Measurements from ENCODE around the gene APC2. TPM values are rescaled to one million over a fixed set of nuclear protein-coding genes. Genes with fewer than 3 reads are reported as not detected.

APC2 gene
- total and polyA plus RNA-seq, 4 donors = 46.3 to 190 (median 125) TPM

DNA sequence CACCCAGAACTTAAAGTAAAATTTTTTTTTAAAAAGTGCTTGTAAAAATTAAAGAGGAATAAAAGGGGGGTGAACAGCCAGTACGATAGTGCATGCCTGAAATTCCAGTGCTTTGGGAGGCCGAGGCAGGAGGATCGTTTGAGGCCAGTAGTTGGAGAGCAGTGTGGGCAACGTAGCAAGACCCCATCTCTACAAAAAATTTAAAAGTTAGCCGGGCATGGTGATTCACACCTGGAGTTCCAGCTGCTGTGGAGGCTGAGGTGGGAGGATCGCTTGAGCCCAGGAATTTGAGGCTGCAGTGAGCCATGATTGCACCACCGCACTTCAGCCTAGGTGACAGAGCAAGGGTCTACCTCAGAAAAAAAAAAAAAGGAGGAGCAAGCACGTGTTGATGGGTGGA lies 55.1 kb downstream of the APC2 start:
- WGBS (ENCODE audit: insufficient coverage) = 87% methylated on average over 8 of the region's 8 CpGs
- Histone ChIP-seq H3K27ac (ENCODE audit: low read depth, low read length) (no peak overlapping the region), H3K4me1 (ENCODE audit: control insufficient read depth, insufficient read depth, low read length) (peaks cover 37% of the 10 kb centered on the region), H3K4me3 (ENCODE audit: low read depth, low read length) (no peak overlapping the region), H3K27me3 (ENCODE audit: control insufficient read depth, insufficient read depth, low read length) (peaks cover 24% of the 10 kb centered on the region), H3K9me3 (ENCODE audit: control insufficient read depth, insufficient read depth, low read length) (no peaks in the 10 kb centered on the region), H3K36me3 (ENCODE audit: control insufficient read depth, insufficient read depth, low read length) (no peaks in the 10 kb centered on the region)
- no peak for DNase-seq (ENCODE audit: low read depth in 4 of 6, low spot score in 6 of 6)

DNA sequence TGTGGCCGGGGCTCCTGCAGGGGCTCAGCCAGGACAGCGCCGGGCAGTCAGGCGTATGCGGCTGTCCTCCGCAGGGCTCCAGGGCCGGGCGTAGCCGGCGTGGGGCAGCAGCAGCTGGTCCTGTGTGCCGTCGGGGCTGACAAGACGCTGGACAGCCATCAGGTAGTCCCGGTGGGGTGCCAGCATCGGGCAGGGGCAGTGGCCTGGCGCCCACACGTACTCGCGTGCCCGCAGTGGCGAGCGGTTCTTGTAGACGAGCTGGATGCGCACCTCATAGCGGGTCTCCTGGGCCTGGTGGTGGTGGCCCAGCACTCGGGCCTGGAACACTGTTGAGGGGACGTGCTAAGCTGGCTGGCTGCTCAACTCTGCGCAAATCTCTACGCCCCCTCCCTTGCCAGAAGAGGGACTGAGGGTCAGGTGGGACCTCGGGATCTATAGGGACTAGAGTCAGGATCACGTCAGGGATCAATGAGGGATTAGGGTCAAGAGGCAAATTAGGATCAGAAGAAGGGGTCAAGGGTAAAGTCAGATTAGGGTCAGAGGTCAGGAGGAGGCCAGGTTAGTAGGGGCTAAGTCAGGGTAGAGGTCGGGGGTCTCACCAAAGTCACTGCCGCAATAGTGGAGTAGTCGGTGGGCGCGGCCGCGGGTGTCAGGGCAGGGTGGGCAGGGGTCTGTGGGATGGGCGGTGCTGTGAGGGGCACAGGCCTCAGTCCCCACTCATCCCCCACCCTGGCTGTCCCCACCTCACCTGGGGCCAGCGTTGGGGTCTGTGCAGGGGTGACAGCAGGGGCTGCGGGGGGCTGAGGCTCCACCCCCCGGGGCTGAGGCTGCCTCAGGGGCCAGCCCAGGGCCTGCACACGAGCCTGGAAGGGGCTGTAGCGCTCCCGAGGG lies 56.3 kb downstream of the APC2 start:
- Histone ChIP-seq H3K9me3 (ENCODE audit: control insufficient read depth, insufficient read depth, low read length) (no peaks in the 10 kb centered on the region), H3K36me3 (ENCODE audit: control insufficient read depth, insufficient read depth, low read length) (no peaks in the 10 kb centered on the region), H3K4me3 (ENCODE audit: low read depth, low read length) (no peak overlapping the region), H3K27ac (ENCODE audit: low read depth, low read length) (no peak overlapping the region), H3K27me3 (ENCODE audit: control insufficient read depth, insufficient read depth, low read length) (peaks cover 34% of the 10 kb centered on the region), H3K4me1 (ENCODE audit: control insufficient read depth, insufficient read depth, low read length) (peaks cover 40% of the 10 kb centered on the region)
- DNase-seq (ENCODE audit: low read depth in 4 of 6, low spot score in 6 of 6) = no peak
- 84% methylated on average over 44 of the region's 45 CpGs for WGBS (ENCODE audit: insufficient coverage)

DNA sequence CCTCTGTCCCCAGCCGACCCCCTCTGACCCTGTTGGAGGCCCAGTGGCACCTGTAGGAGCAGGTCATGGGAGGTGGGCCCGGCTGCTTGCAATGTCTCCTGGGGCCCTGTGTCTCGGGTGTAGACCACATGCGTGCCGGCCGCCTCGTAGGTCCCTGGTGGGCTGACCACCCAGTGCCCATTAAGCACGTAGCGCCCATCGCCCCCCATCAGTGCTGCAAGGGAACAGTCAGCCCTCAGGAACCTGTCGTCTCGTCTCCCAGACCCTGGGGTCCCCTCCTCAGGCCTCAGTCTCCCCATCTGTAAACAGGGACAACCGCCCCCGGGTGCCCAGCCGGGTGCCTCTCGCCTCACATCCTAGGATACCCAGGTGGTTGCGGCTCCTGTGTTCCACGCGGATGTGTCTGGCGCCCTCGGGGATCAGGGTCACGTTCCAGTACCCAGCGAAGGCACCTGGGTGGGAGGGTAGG lies 57.3 kb downstream of the APC2 start:
- Histone ChIP-seq H3K4me1 (ENCODE audit: control insufficient read depth, insufficient read depth, low read length) (peaks cover 40% of the 10 kb centered on the region), H3K27me3 (ENCODE audit: control insufficient read depth, insufficient read depth, low read length) (peaks cover 44% of the 10 kb centered on the region), H3K27ac (ENCODE audit: low read depth, low read length) (peak overlapping the region; percentile 96), H3K9me3 (ENCODE audit: control insufficient read depth, insufficient read depth, low read length) (no peaks in the 10 kb centered on the region), H3K4me3 (ENCODE audit: low read depth, low read length) (no peak overlapping the region), H3K36me3 (ENCODE audit: control insufficient read depth, insufficient read depth, low read length) (peaks cover 2% of the 10 kb centered on the region)
- DNase-seq (ENCODE audit: low read depth in 4 of 6, low spot score in 6 of 6) = no peak
- 66% methylated on average over 19 of the region's 23 CpGs for WGBS (ENCODE audit: insufficient coverage)

DNA sequence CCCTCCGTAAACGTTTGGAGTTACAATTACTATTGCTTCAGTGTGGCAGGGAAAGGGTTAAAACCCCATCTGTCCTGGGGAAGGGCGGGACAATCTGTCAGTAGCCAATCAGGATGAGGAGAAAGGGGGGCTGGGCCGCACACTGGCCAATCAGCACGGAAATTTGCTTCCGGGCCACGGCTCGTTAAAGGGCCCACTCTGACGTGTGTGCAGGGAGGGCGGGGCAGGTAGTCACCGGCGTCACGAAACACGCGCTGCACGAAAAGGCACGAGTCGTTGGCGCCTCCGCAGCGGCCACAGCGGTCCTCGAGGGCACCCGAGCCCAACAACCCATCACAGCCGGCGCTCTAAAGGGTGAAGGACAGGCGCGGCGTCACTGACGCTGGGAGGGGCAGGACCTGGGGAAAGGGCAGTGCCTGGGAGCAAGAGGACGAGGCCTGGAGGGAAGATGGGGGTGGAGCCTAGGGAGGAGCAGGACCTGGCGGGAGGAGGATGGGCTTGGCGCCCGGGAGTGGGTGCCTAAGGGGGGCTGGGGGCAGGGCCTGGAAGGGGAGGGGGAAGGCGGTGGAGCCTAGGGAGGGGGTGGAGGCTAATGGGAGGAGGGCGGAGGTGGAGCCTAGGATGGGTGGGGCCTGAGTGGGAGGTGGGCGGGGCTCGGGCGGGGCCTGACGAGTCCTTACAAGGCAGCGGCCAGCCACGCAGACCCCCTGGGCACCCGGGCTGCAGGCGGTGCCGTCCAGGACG lies 58.0 kb downstream of the APC2 start:
- Histone ChIP-seq H3K27ac (ENCODE audit: low read depth, low read length) (peak overlapping the region; percentile 96), H3K27me3 (ENCODE audit: control insufficient read depth, insufficient read depth, low read length) (peaks cover 44% of the 10 kb centered on the region), H3K9me3 (ENCODE audit: control insufficient read depth, insufficient read depth, low read length) (no peaks in the 10 kb centered on the region), H3K4me1 (ENCODE audit: control insufficient read depth, insufficient read depth, low read length) (peaks cover 40% of the 10 kb centered on the region), H3K4me3 (ENCODE audit: low read depth, low read length) (peak overlapping the region; percentile 65), H3K36me3 (ENCODE audit: control insufficient read depth, insufficient read depth, low read length) (peaks cover 2% of the 10 kb centered on the region)
- DNase-seq (ENCODE audit: low read depth in 4 of 6, low spot score in 6 of 6) = peak; percentile 92 to 99 (median 94)
- WGBS (ENCODE audit: insufficient coverage) = 0% methylated on average over 39 of the region's 46 CpGs

DNA sequence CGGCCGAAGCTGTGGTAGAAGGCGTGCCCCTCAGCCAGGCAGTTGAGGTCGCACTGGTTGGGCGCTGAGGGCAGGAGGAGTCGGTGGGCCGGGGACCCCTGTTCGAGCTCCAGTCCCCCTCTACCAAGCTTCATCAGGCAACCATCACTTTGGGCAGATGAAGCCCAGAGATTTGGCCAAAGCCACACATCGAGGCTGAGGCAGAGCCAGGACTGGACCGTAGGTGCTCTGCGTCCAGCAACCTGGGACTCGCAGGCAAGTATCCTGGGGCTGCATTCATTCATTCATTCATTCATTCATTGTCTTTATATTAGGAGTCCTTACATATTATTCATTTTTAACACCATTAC lies 58.6 kb downstream of the APC2 start:
- 34% methylated on average over 10 of the region's 12 CpGs for WGBS (ENCODE audit: insufficient coverage)
- Histone ChIP-seq H3K9me3 (ENCODE audit: control insufficient read depth, insufficient read depth, low read length) (no peaks in the 10 kb centered on the region), H3K36me3 (ENCODE audit: control insufficient read depth, insufficient read depth, low read length) (peaks cover 2% of the 10 kb centered on the region), H3K4me3 (ENCODE audit: low read depth, low read length) (peak overlapping the region; percentile 19), H3K27me3 (ENCODE audit: control insufficient read depth, insufficient read depth, low read length) (peaks cover 42% of the 10 kb centered on the region), H3K4me1 (ENCODE audit: control insufficient read depth, insufficient read depth, low read length) (peaks cover 35% of the 10 kb centered on the region), H3K27ac (ENCODE audit: low read depth, low read length) (peak overlapping the region; percentile 42)
- DNase-seq (ENCODE audit: low read depth in 4 of 6, low spot score in 6 of 6) = no peak

DNA sequence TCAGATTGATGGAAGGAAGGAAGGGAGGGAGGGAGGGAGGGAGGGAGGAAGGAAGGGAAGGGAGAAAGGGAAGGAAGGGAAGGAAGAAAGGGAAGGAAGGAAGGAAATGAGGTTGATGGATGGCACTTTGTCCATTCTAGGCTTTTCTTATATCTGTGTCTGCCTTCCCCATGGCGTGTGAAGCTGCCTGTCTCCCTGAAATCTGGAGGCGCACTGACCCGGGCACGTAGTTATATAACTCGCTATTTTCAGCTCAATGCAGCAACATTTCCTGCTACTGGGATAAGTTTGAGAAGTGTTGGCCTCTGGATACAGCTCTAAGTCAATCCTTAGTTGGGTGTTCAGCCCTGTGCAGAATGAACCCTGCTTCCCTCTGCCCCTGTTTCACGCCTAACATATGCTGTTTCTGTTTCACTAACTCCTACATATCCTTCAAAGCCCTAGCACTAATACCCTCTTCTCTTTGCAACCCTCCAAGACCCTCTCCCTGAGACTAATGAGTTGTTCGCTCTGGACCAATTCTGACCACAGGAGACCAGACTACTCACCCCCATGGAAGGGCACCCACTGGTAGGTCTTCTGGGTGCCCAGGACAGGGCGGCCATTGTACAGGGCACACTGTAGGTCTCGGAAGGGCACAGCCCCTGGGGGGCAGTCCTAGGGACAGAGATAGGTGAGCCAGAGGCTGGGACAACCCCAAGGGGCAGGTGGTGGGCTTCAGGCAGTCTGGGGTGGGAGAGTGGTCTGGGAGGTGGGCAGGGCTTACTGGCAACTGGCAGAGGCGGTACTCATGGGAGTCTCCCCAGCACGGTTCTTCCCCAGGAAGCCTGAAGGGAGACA lies 59.9 kb downstream of the APC2 start:
- no peak overlapping the region for H3K27ac ChIP-seq (ENCODE audit: low read depth, low read length)
- H3K4me1 ChIP-seq (ENCODE audit: control insufficient read depth, insufficient read depth, low read length) = peaks cover 29% of the 10 kb centered on the region
- peaks cover 2% of the 10 kb centered on the region for H3K36me3 ChIP-seq (ENCODE audit: control insufficient read depth, insufficient read depth, low read length)
- 82% methylated on average over 6 of the region's 11 CpGs for WGBS (ENCODE audit: insufficient coverage)
- DNase-seq (ENCODE audit: low read depth in 4 of 6, low spot score in 6 of 6) = no peak
- H3K4me3 ChIP-seq (ENCODE audit: low read depth, low read length) = no peak overlapping the region
- H3K27me3 ChIP-seq (ENCODE audit: control insufficient read depth, insufficient read depth, low read length) = peaks cover 44% of the 10 kb centered on the region
- H3K9me3 ChIP-seq (ENCODE audit: control insufficient read depth, insufficient read depth, low read length) = no peaks in the 10 kb centered on the region

DNA sequence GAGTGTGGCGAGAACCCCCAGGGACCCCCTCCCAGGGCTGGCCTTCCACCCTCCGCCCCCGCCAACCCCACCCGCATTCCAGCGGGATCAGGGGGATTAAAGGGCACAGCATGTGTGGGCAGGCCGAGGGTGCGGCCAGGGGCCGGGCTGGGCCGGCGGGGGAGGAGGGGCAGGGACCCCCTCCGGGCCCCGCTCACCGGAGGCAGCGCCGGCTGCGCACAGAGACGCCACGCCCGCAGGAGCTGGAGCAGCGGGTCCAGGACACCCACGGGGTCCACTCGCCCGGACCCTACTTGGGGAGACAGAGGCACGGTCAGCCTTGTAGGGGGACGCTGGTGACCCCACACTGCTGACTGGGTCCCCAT lies 60.5 kb downstream of the APC2 start:
- Histone ChIP-seq H3K4me3 (ENCODE audit: low read depth, low read length) (no peak overlapping the region), H3K9me3 (ENCODE audit: control insufficient read depth, insufficient read depth, low read length) (no peaks in the 10 kb centered on the region), H3K27ac (ENCODE audit: low read depth, low read length) (no peak overlapping the region), H3K4me1 (ENCODE audit: control insufficient read depth, insufficient read depth, low read length) (peaks cover 29% of the 10 kb centered on the region), H3K27me3 (ENCODE audit: control insufficient read depth, insufficient read depth, low read length) (peaks cover 47% of the 10 kb centered on the region), H3K36me3 (ENCODE audit: control insufficient read depth, insufficient read depth, low read length) (peaks cover 2% of the 10 kb centered on the region)
- 17% methylated on average over 20 of the region's 25 CpGs for WGBS (ENCODE audit: insufficient coverage)
- DNase-seq (ENCODE audit: low read depth in 4 of 6, low spot score in 6 of 6) = no peak

DNA sequence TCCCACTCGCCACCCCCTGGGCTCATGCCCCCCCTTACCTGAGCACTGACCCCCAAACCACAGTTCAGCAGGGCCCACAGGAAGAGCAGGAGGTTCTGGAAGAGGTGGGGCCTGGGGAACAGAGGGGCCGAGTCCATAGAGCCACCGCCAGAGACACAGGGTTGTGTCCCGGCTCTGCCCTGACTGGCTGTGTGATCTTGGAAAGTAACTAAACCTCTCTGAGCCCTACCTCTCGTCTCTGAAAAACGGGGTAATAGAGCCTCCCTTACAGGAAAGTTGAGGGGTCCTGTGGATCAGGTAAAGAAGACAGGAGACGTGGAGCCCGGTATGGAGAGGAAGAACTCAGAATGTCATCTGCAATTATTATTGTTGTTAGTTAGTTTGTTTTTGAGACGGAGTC lies 60.9 kb downstream of the APC2 start:
- H3K27ac ChIP-seq (ENCODE audit: low read depth, low read length) = no peak overlapping the region
- peaks cover 2% of the 10 kb centered on the region for H3K36me3 ChIP-seq (ENCODE audit: control insufficient read depth, insufficient read depth, low read length)
- no peak for DNase-seq (ENCODE audit: low read depth in 4 of 6, low spot score in 6 of 6)
- WGBS (ENCODE audit: insufficient coverage) = 48% methylated on average over 8 of the region's 9 CpGs
- H3K27me3 ChIP-seq (ENCODE audit: control insufficient read depth, insufficient read depth, low read length) = peaks cover 45% of the 10 kb centered on the region
- H3K9me3 ChIP-seq (ENCODE audit: control insufficient read depth, insufficient read depth, low read length) = no peaks in the 10 kb centered on the region
- H3K4me3 ChIP-seq (ENCODE audit: low read depth, low read length) = no peak overlapping the region
- H3K4me1 ChIP-seq (ENCODE audit: control insufficient read depth, insufficient read depth, low read length) = peaks cover 29% of the 10 kb centered on the region
